GM19035 (cell line): ENCODE measurements around the gene PIK3R1.

ENCODE experiments used
- ATAC-seq: cut with Tn5 transposase; IDR thresholded peaks from one replicate; pipeline ENCODE4 v1.9.1; 2021; ENCODE audit not compliant: unreplicated experiment

Gene PIK3R1

DNA sequence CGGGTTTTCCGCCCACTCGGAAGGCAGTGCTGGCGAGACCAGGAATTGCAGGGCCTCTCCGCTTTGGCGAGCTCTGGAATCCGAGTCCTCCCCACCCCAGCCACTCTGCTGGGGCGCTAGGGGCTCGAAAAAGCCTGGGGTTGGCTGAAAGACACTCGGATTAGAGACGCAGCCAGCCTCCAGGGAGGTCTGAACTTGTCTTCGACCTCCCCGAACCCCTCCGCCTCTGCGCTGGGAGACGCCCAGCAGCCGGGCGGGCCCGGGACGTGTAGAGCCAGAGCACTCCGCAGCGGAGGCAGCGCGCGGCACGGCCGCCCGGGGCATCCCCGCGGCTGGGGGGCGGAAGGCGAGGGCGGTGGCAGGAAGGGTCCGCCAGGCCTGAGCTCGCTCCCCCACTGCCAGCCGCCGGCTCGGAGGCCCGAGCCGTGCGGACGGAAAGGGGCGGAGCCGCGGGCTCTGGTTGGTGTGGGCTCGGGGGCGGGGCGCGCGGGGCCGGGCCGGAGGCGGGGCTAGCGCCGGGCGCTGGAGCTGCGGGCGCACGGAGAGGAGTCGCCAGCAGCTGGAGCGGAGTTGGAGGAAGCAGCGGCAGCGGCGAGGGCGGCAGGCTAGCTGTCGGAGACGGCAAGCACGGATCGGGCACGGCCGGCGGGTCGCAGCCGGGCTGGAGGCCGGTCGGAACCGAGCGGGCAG lies at the start of gene PIK3R1:
Gene PIK3R1, plus strand, starts transcription at position 549 of the 690 bp plus-strand sequence. CDS start 10,920 bp downstream, outside the sequence.
- ATAC-seq = peak; percentile 81

DNA sequence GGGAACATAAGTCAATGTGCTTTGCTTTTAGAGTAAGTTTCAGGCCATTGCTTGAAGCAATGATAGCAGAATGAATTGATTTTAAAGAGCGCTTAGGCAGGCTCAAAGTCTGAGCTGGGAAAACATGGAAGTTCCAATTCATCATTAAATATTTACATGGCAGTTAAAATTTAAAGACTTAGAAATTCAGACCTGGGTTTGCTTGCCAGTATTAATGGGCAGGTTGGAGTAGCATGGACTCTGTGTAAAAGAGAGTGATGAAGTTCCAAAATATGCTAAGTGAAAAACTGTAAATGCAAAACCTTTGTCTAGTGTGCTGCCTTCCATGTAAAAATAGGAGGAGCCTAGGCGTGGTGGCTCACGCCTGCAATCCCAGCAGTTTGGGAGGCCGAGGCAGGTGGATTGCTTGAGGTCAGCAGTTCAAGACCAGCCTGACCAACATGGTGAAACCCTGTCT lies 48.3 kb upstream of the PIK3R1 start:
- ATAC-seq = no peak

DNA sequence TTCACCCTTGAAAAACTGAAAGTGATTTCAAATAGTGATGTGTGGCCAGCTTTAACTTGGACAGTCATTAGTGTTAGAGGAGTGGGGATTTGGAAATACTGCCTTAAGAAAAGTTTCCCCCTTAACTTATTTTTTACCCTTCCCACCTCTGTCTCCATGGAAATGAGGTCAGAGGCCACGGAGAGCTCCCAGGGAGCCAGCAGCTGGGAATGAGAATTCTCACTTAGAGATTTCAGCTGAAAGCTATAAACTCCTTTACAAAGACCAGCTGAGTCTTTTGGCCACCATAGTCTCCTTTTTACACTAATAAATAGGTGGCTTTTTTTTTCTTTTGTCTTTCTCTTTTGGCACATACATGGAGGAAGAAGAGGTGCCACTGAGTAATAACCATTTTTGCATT lies 45.7 kb upstream of the PIK3R1 start:
- ATAC-seq = no peak

DNA sequence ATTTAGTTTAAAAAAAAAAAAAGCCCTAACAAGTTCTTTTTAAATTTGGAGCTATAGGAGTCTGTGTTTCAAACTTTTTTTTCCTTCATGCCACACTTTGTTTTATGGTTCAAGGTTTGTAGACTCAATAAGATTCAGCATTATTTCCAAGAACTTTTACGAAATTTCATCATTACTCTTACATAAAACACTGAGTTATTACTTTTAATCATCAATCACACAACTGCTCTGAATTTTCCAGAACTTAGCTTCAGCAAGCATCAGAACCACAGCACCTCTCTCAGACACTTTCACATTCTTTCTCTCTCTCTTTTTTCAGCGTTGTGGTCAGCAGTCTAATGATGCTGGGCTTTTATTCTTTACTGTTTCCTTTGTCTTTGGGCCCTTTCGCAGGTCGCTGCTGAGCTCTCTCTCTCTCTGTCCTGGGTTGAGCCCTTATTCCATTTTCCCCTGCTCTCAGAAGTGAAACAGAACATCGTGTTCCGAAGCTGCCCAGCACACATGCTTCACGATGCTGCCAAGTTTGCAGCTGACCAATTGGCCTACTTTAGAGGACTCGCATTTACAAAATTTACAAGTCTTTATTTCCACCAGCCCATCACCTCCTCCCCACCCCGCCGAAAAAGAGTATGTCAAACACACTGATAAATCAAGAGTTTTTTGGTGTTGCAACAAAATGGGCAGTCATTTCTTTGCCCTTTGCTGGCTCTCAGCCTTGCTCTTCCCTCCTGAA lies 44.6 kb upstream of the PIK3R1 start:
- no peak for ATAC-seq

DNA sequence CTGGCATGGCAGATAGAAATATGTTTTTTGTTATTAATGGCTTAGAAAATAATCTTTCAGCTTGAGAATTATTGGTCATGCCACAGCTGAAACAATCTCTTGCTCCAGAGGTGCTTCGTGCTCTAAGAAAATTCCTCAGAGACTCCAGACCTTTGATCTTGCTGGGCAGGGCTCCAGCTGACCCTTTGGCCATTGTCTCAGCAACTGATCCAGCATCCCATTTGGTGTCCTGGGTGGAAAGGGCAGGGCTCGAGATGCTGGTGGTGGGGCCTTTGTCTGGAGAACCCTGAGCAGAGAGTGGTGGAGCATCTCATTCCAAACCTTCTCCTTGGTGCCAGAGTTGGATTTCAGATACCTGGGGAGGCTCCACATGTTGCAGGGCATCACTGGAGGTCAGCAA lies 43.2 kb upstream of the PIK3R1 start:
- ATAC-seq = no peak

DNA sequence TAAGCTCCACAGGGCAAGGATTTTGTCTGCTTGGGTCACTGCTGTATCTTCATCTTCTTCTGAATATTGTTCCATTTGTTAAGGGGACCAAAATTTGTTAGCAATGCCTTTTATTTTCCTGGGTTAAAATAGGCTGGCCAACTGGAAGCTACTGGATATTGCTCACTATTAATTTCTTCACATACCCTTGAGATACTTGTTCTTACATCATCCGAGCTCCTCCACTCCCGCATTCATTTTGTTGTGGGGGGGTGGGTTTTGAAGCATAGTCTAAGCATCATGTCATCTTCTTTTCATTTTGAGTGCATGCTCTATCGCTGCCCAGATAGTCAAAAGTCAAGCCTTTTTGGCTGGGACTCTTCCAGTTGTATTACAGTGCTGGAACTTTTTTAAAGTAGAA lies 42.5 kb upstream of the PIK3R1 start:
- no peak for ATAC-seq

DNA sequence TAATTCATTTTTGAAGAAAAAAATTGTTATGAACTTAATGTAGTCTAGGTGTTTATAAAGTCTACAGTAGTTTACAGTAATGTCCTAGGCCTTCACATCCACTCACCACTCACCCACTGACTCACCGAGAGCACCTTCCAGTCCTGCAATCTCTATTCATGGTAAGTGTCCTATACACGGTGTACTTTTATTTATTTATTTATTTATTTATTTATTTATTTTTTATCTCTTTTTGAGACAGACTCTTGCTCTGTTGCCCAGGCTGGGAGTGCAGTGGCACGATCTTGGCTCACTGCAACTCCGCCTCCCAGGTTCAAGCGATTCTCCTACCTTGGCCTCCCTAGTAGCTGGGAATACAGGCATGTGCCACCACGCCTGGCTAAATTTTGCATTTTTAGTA lies 39.3 kb upstream of the PIK3R1 start:
- ATAC-seq = no peak

DNA sequence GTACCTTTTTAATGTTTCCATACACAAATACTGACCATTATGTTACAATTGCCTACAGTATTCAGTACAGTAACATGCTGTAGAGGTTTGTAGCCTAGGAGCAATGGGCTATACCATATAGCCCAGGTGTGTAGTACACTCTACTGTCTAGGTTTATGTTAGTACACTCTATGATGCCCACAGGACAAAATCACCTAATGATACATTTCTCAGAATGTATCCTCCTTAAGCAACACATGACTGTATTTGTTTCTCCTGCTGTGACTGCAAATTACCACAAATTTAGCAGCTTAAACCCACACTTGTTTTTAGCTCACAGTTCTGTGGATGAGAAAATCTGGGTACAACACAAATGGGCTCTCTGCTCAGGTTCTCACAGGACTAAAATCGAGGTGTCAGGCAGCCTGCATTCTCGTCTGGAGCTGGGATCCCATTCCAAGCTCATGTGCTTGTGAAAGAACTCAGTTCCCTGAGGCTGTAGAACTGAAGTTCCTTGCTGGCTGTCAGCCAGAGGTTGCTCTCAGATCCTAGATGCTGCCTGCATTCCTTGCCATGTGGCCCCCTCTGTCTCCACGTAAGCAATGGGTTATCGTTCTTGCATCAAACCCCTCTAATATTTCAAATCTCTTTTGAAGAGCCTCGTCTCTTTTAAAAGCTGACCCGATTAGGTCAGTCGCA lies 38.6 kb upstream of the PIK3R1 start:
- no peak for ATAC-seq

DNA sequence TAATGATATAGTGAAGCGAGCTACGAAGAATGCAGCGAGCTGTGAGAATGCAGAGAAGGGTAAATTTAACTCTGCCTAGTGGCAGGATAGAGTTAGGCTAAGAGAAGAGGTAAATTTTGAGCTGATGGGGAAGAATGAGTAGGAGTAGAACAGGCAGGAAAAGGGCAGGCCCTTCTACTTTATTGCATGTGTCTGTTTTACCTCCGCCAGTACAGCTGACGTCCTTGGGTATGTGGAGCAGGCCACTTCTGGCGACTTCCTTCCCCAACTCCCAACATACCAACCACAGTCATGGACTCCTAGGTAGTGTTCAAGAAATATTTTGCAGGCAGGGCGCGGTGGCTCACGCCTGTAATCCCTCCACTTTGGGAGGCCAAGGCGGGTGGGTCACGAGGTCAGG lies 37.9 kb upstream of the PIK3R1 start:
- no peak for ATAC-seq

DNA sequence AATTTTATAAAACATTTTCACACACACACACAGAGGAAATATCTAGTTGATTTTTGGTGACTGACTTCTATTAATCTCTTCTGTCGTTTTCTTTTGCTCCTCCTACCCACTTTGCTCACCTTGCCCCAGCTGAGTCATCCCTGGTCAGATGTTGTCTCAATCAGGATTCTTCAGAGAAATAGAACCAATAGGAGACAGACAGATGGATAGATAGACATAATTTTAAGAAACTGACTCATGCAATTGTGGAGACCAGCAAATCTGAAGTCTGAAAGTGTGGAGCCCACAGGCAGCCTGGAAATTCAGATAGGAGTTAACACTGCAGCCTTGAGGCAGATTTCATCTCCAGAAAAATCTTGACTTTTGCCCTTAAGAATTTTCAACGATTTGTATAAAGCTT lies 37.0 kb upstream of the PIK3R1 start:
- no peak for ATAC-seq

DNA sequence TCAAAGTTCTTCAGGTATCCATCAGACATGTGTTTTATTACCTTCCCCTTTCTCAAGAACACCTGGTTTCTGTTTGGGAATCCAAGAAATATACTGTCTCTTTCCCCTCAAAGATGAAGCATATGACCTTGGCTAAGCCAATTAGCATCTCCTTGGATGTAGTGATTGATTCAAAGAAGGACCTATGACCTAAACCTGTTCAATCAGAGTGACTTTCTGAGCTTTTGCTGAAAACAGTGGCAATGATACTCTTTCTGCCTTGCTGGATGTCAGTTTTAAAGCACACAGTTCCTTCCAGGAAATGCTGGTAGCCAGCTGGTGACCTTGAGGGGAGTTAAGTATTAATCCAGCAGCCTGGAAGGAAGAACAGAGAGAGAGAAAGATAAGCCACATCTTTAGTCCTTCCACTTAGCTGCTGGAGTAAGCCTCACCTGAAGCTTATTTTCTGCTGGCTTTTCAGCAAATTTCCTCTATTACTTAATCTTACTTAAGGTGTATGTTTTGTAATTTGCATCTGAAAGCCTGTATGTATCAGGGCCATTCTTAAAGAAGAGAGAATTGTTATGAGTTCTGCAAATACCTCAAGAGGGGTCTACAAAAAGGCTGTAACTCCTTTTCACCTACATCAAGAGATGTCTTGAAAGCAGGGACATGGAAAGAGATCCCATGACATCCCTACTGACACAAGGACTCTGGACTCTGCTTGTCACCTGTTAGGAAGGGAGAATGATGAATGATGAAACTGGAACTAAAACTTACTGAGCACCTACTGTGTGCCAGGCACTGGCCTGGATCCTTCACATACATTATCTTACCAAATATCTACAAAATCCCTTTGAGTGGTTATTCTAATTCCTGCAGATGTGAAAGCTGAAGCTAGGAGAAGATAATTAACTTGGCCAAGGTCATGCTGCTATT lies 35.2 kb upstream of the PIK3R1 start:
- no peak for ATAC-seq

DNA sequence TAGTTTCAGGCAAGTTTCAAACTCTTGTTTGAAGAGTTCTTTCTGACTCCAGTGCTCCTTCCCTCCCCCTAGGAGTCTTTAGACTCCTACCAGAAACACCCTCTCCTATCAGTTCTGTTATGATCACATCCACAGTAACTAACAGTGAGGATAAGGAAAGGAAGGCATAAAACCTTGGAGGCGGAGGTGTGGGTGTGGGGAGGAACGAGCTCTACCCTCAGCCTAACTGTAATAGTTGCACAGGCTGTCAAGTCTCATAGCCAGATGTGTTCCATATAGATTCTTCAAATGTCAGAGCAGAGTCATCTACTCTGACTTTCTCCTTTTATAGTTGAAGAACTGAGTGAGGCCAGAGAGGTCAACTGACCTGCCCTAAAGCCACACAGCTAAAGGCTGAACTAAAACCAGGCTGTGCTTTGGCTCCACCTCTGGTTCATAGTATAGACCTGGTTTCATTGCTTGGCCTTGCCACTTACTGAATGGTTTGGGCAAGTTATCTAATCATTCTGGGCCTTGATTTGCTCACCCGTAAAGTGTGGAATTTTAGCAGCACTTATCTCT lies 34.4 kb upstream of the PIK3R1 start:
- no peak for ATAC-seq

DNA sequence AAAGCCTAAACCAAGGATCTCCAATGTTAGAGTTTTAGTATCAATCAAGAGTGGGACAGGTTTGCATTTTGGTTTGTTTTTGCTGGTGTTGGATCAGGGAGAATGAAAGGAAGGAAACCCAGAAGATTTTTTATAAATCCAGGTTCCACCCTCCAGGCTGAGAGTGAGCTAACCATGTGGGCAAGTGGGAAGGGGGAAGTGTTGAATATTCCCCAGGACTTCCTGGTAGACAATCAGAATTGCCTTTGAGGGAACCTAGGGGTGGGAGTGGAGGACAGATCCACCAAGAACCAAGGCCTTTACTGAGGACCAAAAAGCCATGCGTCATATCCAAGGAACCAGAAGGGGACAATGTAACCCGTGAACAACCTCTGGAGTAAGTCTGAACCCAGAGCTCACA lies 33.5 kb upstream of the PIK3R1 start:
- no peak for ATAC-seq

DNA sequence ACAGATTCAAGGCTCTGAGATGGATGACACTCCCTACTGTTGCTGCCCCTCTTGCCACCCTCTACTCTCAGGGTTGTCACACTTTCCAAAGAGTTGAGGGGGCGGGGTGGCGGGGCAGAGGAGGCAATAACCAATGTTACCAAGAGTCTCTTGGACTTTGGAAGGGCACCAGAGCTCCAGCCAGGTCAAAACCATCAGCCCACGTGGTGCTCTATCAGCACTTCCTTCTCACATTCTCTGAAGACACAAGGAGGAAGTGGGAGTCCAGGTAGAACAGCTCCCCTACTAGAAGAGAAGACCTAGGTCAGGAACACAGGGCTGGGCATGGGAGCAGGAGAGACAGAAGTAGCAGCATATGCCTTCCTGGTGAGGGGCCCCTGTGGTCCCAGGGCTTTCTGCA lies 33.0 kb upstream of the PIK3R1 start:
- no peak for ATAC-seq

DNA sequence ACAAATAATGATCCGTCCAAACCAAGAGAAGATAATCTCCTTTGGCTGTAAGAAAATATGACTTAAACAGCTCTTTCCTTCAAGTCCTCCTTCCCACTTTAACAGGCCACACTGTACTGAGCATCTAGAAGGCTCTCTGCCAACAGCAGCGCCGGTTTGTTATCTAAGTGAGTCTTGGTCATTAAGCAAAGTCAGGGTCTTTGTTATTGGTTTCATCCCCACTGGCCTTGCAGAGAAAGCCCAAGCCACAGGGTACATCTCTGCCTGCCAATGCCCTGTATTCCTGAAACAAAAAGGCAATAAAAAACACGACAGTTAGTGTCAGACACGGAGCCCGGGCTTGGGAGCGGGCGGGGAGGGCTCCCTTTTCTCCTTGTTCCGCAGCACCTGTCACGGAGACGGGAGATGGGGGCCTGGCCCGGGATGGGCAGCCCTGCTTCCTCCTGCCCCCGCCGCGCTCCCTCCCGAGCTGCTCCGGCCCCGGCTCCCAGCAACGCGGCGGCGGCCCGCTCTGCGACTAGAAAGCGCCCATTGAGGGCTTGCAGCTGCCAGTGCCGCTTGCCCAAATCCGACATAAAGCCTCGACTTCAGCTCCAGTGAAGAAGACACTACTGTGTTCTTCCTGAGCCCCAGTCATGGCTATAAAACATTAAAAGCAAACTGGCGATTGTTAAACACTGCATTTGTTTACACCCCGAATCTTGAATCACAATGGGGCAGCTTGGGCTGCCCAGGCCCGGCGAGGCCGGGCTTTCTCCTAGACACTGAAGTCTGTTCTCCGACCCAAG lies 28.1 kb upstream of the PIK3R1 start:
- no peak for ATAC-seq

DNA sequence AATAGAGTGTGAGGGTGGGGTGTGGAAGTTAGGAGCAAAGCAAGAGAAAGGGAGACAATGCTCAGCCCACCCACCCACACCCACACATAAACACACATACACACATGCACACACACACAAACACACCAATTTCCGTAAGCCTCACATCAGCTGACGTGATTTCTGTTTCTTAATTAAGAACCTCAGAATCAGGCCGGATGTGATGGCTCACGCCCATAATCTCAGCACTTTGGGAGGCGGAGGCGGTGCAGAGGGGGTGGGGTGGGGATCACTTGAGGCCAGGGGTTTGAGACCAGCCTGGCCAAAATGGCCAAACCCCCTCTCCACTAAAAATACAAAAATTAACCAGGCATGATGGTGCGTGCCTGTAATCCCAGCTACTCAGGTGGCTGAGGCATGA lies 26.4 kb upstream of the PIK3R1 start:
- ATAC-seq = no peak

DNA sequence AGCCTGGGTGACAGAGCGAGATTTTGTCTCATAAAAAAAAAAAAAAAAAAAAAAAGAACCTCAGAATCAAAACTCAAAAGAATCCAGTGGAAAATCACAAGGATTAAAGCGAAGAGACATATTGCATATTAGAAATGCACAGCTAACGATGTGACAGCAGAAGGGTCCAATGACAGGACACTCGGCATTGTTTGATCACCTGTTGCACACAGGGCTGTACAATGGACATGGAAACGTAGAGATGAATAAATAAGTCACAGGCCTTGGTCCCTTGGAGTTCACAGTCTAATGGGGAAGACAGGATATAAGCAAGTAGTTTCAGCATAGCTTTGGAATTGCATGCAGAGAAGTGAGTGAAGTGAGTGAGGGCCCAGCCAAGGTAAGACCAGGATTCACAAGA lies 25.9 kb upstream of the PIK3R1 start:
- no peak for ATAC-seq

DNA sequence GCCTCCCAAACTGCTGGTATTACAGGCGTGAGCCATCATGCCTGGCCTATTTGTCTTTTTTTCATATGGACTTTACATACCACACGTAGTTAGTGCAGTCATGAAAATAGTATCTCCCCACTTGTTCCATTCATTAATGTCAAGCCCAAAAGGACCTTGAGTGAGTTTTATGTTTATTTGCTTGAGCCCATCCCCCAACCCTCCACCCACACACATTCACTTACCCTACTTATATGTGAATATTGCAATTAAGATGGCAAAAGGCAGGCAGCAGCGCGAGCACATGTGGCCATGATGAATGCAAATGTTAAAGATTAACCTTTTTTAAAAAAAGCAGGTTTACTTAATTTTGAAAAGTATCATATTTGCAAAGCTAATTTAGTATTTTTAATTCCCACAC lies 24.9 kb upstream of the PIK3R1 start:
- no peak for ATAC-seq

DNA sequence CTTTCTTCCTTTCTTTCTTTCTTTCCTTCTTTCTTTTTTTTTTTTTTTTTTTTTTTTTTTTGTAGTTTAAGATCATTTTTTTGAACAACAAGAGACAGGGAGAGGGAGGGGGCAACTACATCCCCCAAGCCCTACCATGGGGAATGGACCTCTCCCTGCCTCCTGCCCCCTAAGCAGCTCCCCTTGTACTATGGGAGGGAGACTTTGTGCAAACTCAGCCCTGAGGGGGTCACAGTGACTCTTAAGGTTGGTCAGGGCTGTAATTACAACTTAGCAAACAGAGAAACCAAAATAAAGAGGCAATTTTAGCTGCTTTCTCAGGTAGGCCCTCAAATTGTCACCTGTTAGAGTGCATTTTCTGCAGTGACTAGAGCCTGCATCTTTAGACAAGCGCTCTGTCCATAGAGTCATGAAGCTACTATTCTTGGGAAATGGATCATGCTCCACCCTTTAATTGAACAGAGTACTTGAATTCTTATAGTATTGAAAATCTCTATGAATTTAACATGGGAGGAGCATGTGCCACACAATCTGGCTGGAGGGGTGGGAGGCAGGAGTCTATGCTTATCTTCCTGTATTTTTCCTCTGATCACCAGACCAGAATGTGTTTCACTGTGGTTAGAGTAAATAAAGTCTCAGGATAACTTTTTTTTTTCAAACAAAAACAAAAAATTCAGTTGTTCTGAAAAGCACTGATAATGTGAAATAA lies 24.3 kb upstream of the PIK3R1 start:
- no peak for ATAC-seq
